ENCODE data around the gene ATP6V0B.

Gene ATP6V0B

GRCh38 chr1:43974443-43975248 is at the start of gene ATP6V0B:
Gene ATP6V0B (plus strand): TSS chr1:43974960. CDS start chr1:43975041, 81 bp downstream.
- peak within 1 kb of the TSS; percentile 86 for H3K27ac Mint-ChIP-seq
- H3K27me3 Mint-ChIP-seq = no peaks in the 10 kb centered on the region
- peak within 1 kb of the TSS; percentile 86 for H3K4me3 Mint-ChIP-seq
- no peaks in the 10 kb centered on the region for H3K9me3 Mint-ChIP-seq
- intact Hi-C loops (cut with micrococcal nuclease) = loop anchor here (1.0 to 2.0 kb wide), 2 partner anchors 16 to 28 kb away; partner anchors contain the start of genes CCDC24 and IPO13
- peaks cover 67% of the 10 kb centered on the region for H3K36me3 Mint-ChIP-seq (ENCODE audit: low read depth)
- peaks cover 65% of the 10 kb centered on the region for H3K4me1 Mint-ChIP-seq (ENCODE audit: low read depth)

GRCh38 chr1:43925846-43926245 is 48.9 kb upstream of the ATP6V0B start:
- Mint-ChIP-seq H3K27ac (no peak overlapping the region), H3K9me3 (no peaks in the 10 kb centered on the region), H3K4me3 (no peak overlapping the region), H3K36me3 (ENCODE audit: low read depth) (peaks cover 28% of the 10 kb centered on the region), H3K4me1 (ENCODE audit: low read depth) (peaks cover 7% of the 10 kb centered on the region), H3K27me3 (no peaks in the 10 kb centered on the region)
- intact Hi-C loops (cut with micrococcal nuclease) = no loop called here

- Mint-ChIP-seq H3K27me3 (peaks cover 16% of the 10 kb centered on the region), H3K4me3 (no peak overlapping the region), H3K9me3 (no peaks in the 10 kb centered on the region), H3K4me1 (ENCODE audit: low read depth) (peaks cover 22% of the 10 kb centered on the region), H3K27ac (no peak overlapping the region), H3K36me3 (ENCODE audit: low read depth) (peaks cover 16% of the 10 kb centered on the region)
- intact Hi-C loops (cut with micrococcal nuclease) = no loop called here
Observed at GRCh38 chr1:43930168-43930948, 44.4 kb upstream of the ATP6V0B start.

DNA sequence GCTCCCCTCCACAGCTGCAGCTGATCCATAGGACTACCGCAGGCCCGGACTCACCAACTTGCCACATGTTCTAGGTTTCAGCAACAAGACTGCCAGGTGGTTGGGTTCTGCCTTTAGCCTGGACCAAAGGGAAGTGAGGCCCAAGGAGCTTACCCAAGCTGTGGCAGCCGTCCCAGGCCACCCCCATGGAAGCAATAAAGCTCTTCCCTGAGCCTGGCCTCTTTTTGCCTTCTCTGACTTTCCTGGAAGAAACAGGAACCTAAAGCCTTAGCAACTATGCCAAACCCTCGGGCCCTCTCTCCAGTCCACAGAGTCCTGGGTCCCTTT is 43.8 kb upstream of the ATP6V0B start:
- H3K4me1 Mint-ChIP-seq (ENCODE audit: low read depth) = peaks cover 26% of the 10 kb centered on the region
- H3K27me3 Mint-ChIP-seq = peaks cover 22% of the 10 kb centered on the region
- intact Hi-C loops (cut with micrococcal nuclease) = no loop called here
- H3K27ac Mint-ChIP-seq = no peak overlapping the region
- H3K36me3 Mint-ChIP-seq (ENCODE audit: low read depth) = peaks cover 11% of the 10 kb centered on the region
- no peak overlapping the region for H3K4me3 Mint-ChIP-seq
- H3K9me3 Mint-ChIP-seq = no peaks in the 10 kb centered on the region

GRCh38 chr1:43931711-43932660 is 42.8 kb upstream of the ATP6V0B start:
- intact Hi-C loops (cut with micrococcal nuclease) = no loop called here
- Mint-ChIP-seq H3K4me3 (no peak overlapping the region), H3K9me3 (no peaks in the 10 kb centered on the region)

GRCh38 chr1:43932786-43933385 is 41.9 kb upstream of the ATP6V0B start:
- peaks cover 30% of the 10 kb centered on the region for H3K4me1 Mint-ChIP-seq (ENCODE audit: low read depth)
- intact Hi-C loops (cut with micrococcal nuclease) = no loop called here

More at GRCh38 chr1:43931711-43932660, 42.8 kb upstream of the ATP6V0B start:
- Mint-ChIP-seq H3K27me3 (peaks cover 27% of the 10 kb centered on the region), H3K27ac (no peak overlapping the region), H3K36me3 (ENCODE audit: low read depth) (peaks cover under 1% of the 10 kb centered on the region), H3K4me1 (ENCODE audit: low read depth) (peaks cover 30% of the 10 kb centered on the region)

DNA sequence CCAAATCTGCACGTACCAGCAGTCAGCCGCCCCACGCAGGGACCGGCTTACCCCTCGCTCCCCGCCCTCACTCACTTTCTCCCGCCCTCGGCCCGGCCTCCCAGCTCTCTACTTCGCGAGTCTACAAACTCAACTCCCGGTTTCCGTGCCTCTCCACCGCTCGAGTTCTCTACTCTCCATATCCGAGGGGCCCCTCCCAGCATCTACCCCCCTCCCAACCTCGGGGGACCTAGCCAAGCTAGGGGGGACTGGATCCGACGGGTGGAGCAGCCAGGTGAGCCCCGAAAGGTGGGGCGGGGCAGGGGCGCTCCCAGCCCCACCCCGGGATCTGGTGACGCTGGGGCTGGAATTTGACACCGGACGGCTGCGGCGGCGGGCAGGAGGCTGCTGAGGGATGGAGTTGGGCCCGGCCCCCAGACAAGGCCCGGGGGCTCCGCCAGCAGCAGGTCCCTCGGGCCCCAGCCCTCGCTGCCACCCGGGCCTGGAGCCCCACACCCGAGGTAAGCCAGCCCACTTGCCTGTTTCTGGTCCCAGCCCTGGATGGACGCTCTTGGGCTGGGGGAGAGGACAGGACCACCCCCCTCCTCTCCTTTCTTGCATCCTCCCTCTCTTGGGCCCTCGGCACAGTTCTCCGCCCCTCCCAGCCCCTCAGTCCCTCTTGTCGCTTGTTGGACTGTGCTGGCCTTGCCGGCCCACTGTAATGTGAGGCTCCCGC is 41.2 kb upstream of the ATP6V0B start, which contains the start of gene ARTN:
TSS of gene ARTN (plus strand) at position 416 of the 715 bp plus-strand sequence. CDS start 1,856 bp downstream, outside the sequence.
- H3K36me3 Mint-ChIP-seq (ENCODE audit: low read depth) = no peaks in the 10 kb centered on the region
- H3K27me3 Mint-ChIP-seq = peaks cover 27% of the 10 kb centered on the region
- peak within 1 kb of the TSS; percentile 39 for H3K4me3 Mint-ChIP-seq

More at GRCh38 chr1:43932786-43933385, 41.9 kb upstream of the ATP6V0B start:
- Mint-ChIP-seq H3K27ac (no peak overlapping the region), H3K27me3 (peaks cover 27% of the 10 kb centered on the region), H3K36me3 (ENCODE audit: low read depth) (no peaks in the 10 kb centered on the region), H3K4me3 (peak overlapping the region; percentile 39), H3K9me3 (no peaks in the 10 kb centered on the region)

DNA sequence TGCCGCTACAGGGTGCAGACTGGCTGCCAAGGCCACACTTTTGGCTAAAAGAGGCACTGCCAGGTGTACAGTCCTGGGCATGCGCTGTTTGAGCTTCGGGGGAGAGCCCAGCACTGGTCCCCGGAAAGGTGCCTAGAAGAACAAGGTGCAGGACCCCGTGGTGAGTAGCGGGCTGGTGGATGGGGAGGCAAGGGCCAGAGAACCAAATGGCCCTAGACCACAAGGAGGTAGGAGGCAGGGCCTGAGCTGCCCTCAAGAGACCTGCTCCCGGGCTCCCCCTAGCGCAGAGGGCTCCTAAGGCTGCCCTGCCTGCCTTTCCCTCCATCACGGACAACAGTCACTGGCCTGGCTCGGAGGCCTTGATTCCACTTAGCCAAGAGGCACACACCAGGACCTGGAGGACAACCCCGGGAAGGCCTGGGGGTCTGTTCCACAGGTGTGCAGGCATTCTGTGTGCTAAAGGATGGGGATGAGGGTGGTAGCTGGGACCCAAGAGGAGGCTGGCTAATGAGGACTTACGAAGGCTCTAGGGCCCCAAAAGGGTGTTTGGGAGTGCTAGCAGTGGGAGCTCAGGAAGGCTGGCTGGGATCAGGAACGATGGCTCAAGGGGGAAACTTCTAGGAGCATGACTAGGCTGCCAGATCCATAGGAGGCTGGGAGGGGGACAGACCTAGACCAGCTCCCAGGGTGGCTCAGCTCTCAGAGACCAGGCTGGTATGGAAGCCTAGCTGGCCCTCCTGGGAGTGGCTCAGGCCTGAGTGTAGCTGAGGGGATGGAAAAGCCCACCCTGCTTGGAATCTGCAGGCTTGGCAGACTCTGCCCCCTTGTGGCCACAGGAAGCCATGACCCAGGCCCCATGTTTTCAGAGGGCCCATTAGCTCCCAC is 40.4 kb upstream of the ATP6V0B start:
- Mint-ChIP-seq H3K27ac (no peak overlapping the region), H3K36me3 (ENCODE audit: low read depth) (no peaks in the 10 kb centered on the region), H3K27me3 (peaks cover 27% of the 10 kb centered on the region), H3K9me3 (no peaks in the 10 kb centered on the region), H3K4me1 (ENCODE audit: low read depth) (peaks cover 32% of the 10 kb centered on the region), H3K4me3 (no peak overlapping the region)
- intact Hi-C loops (cut with micrococcal nuclease) = loop anchor here (1.0 to 2.0 kb wide), 2 partner anchors 171 to 404 kb away; partner anchors contain the start of gene PTPRF

More for the DNA sequence above, 41.2 kb upstream of the ATP6V0B start, which contains the start of gene ARTN:
- Mint-ChIP-seq H3K4me1 (ENCODE audit: low read depth) (peaks cover 30% of the 10 kb centered on the region), H3K9me3 (no peaks in the 10 kb centered on the region), H3K27ac (no peak within 1 kb of the TSS)
- intact Hi-C loops (cut with micrococcal nuclease) = loop anchor here (1.0 to 2.0 kb wide), 2 partner anchors 170 to 403 kb away; partner anchors contain the start of gene PTPRF

GRCh38 chr1:43934986-43935324 is 39.8 kb upstream of the ATP6V0B start:
- Mint-ChIP-seq H3K9me3 (no peaks in the 10 kb centered on the region), H3K4me3 (no peak overlapping the region), H3K4me1 (ENCODE audit: low read depth) (peaks cover 38% of the 10 kb centered on the region), H3K36me3 (ENCODE audit: low read depth) (no peaks in the 10 kb centered on the region), H3K27me3 (peaks cover 27% of the 10 kb centered on the region), H3K27ac (no peak overlapping the region)
- intact Hi-C loops (cut with micrococcal nuclease) = loop anchor here (1.0 to 2.0 kb wide), 2 partner anchors 172 to 404 kb away; partner anchors contain the start of gene PTPRF

DNA sequence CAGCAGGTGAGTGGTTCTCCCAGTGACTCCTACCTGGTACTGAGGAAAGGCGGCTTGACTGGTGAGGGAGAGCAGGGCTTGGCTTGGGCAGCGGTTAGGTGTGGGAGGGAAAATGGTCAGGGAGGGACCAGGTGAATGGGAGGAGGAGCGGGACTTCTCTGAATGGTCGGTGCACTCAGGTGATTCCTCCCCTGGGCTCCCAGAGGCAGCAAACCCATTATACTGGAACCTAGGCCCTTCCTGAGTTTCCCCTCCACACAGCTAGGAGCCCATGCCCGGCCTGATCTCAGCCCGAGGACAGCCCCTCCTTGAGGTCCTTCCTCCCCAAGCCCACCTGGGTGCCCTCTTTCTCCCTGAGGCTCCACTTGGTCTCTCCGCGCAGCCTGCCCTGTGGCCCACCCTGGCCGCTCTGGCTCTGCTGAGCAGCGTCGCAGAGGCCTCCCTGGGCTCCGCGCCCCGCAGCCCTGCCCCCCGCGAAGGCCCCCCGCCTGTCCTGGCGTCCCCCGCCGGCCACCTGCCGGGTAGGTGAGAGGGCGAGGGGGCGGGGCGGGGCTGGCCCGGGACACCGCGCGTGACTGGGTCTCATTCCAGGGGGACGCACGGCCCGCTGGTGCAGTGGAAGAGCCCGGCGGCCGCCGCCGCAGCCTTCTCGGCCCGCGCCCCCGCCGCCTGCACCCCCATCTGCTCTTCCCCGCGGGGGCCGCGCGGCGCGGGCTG is 38.9 kb upstream of the ATP6V0B start:
- Mint-ChIP-seq H3K27ac (no peak overlapping the region), H3K9me3 (no peaks in the 10 kb centered on the region), H3K36me3 (ENCODE audit: low read depth) (no peaks in the 10 kb centered on the region), H3K4me3 (peak overlapping the region; percentile 45), H3K27me3 (peaks cover 27% of the 10 kb centered on the region), H3K4me1 (ENCODE audit: low read depth) (peaks cover 40% of the 10 kb centered on the region)
- intact Hi-C loops (cut with micrococcal nuclease) = loop anchor here (1.0 to 2.0 kb wide), 2 partner anchors 10 to 405 kb away; partner anchors contain the start of genes IPO13 and PTPRF

GRCh38 chr1:43936431-43937151 is 38.2 kb upstream of the ATP6V0B start:
- Mint-ChIP-seq H3K9me3 (no peaks in the 10 kb centered on the region), H3K27me3 (peaks cover 27% of the 10 kb centered on the region), H3K4me1 (ENCODE audit: low read depth) (peaks cover 40% of the 10 kb centered on the region), H3K4me3 (peak overlapping the region; percentile 72), H3K36me3 (ENCODE audit: low read depth) (no peaks in the 10 kb centered on the region), H3K27ac (no peak overlapping the region)
- intact Hi-C loops (cut with micrococcal nuclease) = loop anchor here (1.0 kb wide), 1 partner anchor 10 kb away; the partner anchor contains the start of gene IPO13

Data from dendritic cell treated with granulocyte-macrophage colony-stimulating factor and Interleukin-4, amounts not matched to agents 40 ng/mL and 50 ng/mL, for 4 days (primary cell).